ENCODE measurements around the gene PSME1.
"Not testable (repeated sequence)": the region's sequence is repeated elsewhere in the genome, so short reads cannot be mapped to it uniquely, and the experiment has no call there.

PSME1 gene

GRCh38 chr14:24103451-24103850 is 32.5 kb upstream of the PSME1 start:
- no peak for DNase-seq (ENCODE audit: low read depth)
- no peak for TF ChIP-seq CTCF (IDR thresholded peaks at IDR 0.05; ENCODE audit: low read depth, low read length, missing control alignments)
- H3K4me3 ChIP-seq (ENCODE audit: low read depth, low read length), result no peak overlapping the region
- in situ Hi-C loops (cut with HindIII; ENCODE audit: low sequenced_read_pairs), result no loop called here

- H3K4me3 ChIP-seq (ENCODE audit: low read depth, low read length); in situ Hi-C loops (cut with HindIII; ENCODE audit: low sequenced_read_pairs); DNase-seq (ENCODE audit: low read depth): not testable (repeated sequence)
Measured at GRCh38 chr14:24105609-24106239, 30.3 kb upstream of the PSME1 start.

- no peak for TF ChIP-seq CTCF (IDR thresholded peaks at IDR 0.05; ENCODE audit: low read depth, low read length, missing control alignments)
- DNase-seq (ENCODE audit: low read depth), result no peak
- in situ Hi-C loops (cut with HindIII; ENCODE audit: low sequenced_read_pairs), result no loop called here
- H3K4me3 ChIP-seq (ENCODE audit: low read depth, low read length), result no peak overlapping the region
Measured at GRCh38 chr14:24106672-24107271, 29.2 kb upstream of the PSME1 start.

GRCh38 chr14:24108336-24108874 is 27.6 kb upstream of the PSME1 start:
- in situ Hi-C loops (cut with HindIII; ENCODE audit: low sequenced_read_pairs), result no loop called here
- no peak overlapping the region for H3K4me3 ChIP-seq (ENCODE audit: low read depth, low read length)
- TF ChIP-seq CTCF (IDR thresholded peaks at IDR 0.05; ENCODE audit: low read depth, low read length, missing control alignments), result no peak
- DNase-seq (ENCODE audit: low read depth), result no peak

- TF ChIP-seq CTCF (IDR thresholded peaks at IDR 0.05; ENCODE audit: low read depth, low read length, missing control alignments), result no peak
- H3K4me3 ChIP-seq (ENCODE audit: low read depth, low read length), result no peak overlapping the region
- in situ Hi-C loops (cut with HindIII; ENCODE audit: low sequenced_read_pairs), result no loop called here
- DNase-seq (ENCODE audit: low read depth), result no peak
Measured at GRCh38 chr14:24110060-24110459, 25.9 kb upstream of the PSME1 start.

GRCh38 chr14:24110523-24110922 is 25.5 kb upstream of the PSME1 start:
- in situ Hi-C loops (cut with HindIII; ENCODE audit: low sequenced_read_pairs), result no loop called here
- no peak for TF ChIP-seq CTCF (IDR thresholded peaks at IDR 0.05; ENCODE audit: low read depth, low read length, missing control alignments)
- no peak overlapping the region for H3K4me3 ChIP-seq (ENCODE audit: low read depth, low read length)
- DNase-seq (ENCODE audit: low read depth), result no peak

GRCh38 chr14:24113379-24113800 is 22.6 kb upstream of the PSME1 start:
- TF ChIP-seq CTCF (IDR thresholded peaks at IDR 0.05; ENCODE audit: low read depth, low read length, missing control alignments), result no peak
- in situ Hi-C loops (cut with HindIII; ENCODE audit: low sequenced_read_pairs), result no loop called here
- H3K4me3 ChIP-seq (ENCODE audit: low read depth, low read length), result peak overlapping the region; percentile 94
- DNase-seq (ENCODE audit: low read depth), result no peak

Measured in astrocyte of the cerebellum (primary cell).